B cell (primary cell): ENCODE results near the gene MAP3K9. TPM values are rescaled to one million over a fixed set of nuclear protein-coding genes. Genes with fewer than 3 reads are reported as not detected.

Experiments
- ATAC-seq: fragments of 200-7000 bp; cut with Tn5 transposase; one replicate; pipeline ENCODE4 v1.10.0; 2021; ENCODE audit warnings: low read depth, mild to moderate bottlenecking, moderate number of reproducible peaks, moderate library complexity
- CTCF ChIA-PET: fragments of 350-600 bp; sonication (Branson Sonifier 250); formaldehyde crosslinking; loops from one replicate; lab custom pipeline; 2021; ENCODE audit warnings: antibody characterized with exemption, inconsistent platforms; lab: Charles Lee
- POLR2A ChIA-PET: fragments of 350-600 bp; sonication (Branson Sonifier 250); formaldehyde crosslinking; loops from one replicate; lab custom pipeline; 2021; ENCODE audit warnings: antibody characterized with exemption; lab: Charles Lee
- DNase-seq: peaks from one replicate; pipeline ENCODE4 v3.0.0; 2013
- H2AFZ ChIP-seq: 2 replicates; pipeline ENCODE4 v1.6.1; 2012; ENCODE audit warnings: mild to moderate bottlenecking, low read depth, low read length; ENCODE audit not compliant: insufficient read depth, poor library complexity, severe bottlenecking
- H3K27ac ChIP-seq, 2 donors: 1 replicate in 1 of 2; 2 replicates in 1 of 2; pipeline ENCODE4 v1.5.1; 2012 to 2013; ENCODE audit warnings: low read length in 2 of 2, mild to moderate bottlenecking in 2 of 2, moderate library complexity in 1 of 2
- H3K27me3 ChIP-seq, 4 experiments: fragments of 200-600 bp in 1 of 4; sonication (generic) in 1 of 4; replicated peaks in 1 of 4; 1 replicate in 2 of 4; 2 replicates in 2 of 4; pipeline versions ENCODE4 v1.6.1 to v1.7.0; 2013 to 2016; ENCODE audit warnings: low read length in 3 of 4, mild to moderate bottlenecking in 2 of 4, mixed read lengths in 1 of 4, moderate library complexity in 1 of 4; ENCODE audit not compliant: insufficient read depth in 4 of 4, control insufficient read depth in 3 of 4; ENCODE audit errors: control extremely low read depth in 1 of 4
- H3K36me3 ChIP-seq, 2 experiments: replicated peaks in 1 of 2; 1 replicate in 1 of 2; 2 replicates in 1 of 2; pipeline versions ENCODE4 v1.6.1 to v1.7.1; 2013; ENCODE audit warnings: low read length in 1 of 2; ENCODE audit not compliant: insufficient read depth in 2 of 2, control insufficient read depth in 1 of 2; ENCODE audit errors: control extremely low read depth in 1 of 2, extremely low read depth in 1 of 2
- H3K4me1 ChIP-seq, 2 donors: fragments of 200-600 bp in 1 of 2; sonication (generic) in 1 of 2; 1 replicate in 1 of 2; 2 replicates in 1 of 2; pipeline versions ENCODE4 v1.5.1 to v1.6.1; 2013 to 2017; ENCODE audit warnings: low read length in 2 of 2; ENCODE audit not compliant: control insufficient read depth in 2 of 2, insufficient read depth in 2 of 2
- H3K4me2 ChIP-seq: replicated peaks from 2 replicates; pipeline ENCODE3; 2012; ENCODE audit warnings: mild to moderate bottlenecking, low read depth, low read length; ENCODE audit not compliant: poor library complexity, severe bottlenecking
- H3K4me3 ChIP-seq, 5 experiments: fragments of 200-600 bp in 1 of 5; sonication (generic) in 1 of 5; 1 replicate in 3 of 5; 2 replicates in 2 of 5; pipeline versions ENCODE4 v1.5.1 to v1.7.0; 2011 to 2016; ENCODE audit warnings: low read length in 4 of 5, mild to moderate bottlenecking in 4 of 5, low read depth in 2 of 5, control low read depth in 1 of 5, moderate library complexity in 1 of 5; ENCODE audit not compliant: insufficient read depth in 1 of 5; ENCODE audit errors: control extremely low read depth in 1 of 5, extremely low read depth in 1 of 5
- H3K79me2 ChIP-seq: fragments of 200-600 bp; sonication (generic); one replicate; pipeline ENCODE4 v1.6.0; 2016; ENCODE audit warnings: low read length; ENCODE audit not compliant: control insufficient read depth, insufficient read depth
- H3K9ac ChIP-seq: fragments of 200-600 bp; sonication (generic); 2 replicates; pipeline ENCODE4 v1.6.1; 2017; ENCODE audit warnings: mild to moderate bottlenecking, low read length, moderate library complexity
- H3K9me3 ChIP-seq, 3 donors: one replicate each; pipeline versions ENCODE4 v1.6.1 to v1.7.1; 2013; ENCODE audit warnings: low read length in 2 of 3; ENCODE audit not compliant: control insufficient read depth in 2 of 3, insufficient read depth in 1 of 3; ENCODE audit errors: control extremely low read depth in 1 of 3
- H4K20me1 ChIP-seq: 2 replicates; pipeline ENCODE4 v1.6.0; 2012; ENCODE audit warnings: mild to moderate bottlenecking, low read length; ENCODE audit not compliant: insufficient read depth, control insufficient read depth, poor library complexity, severe bottlenecking
- H3K27ac Mint-ChIP-seq: one replicate; pipeline ENCODE4 v1.8.0; 2021; ENCODE audit warnings: mixed read lengths
- H3K27me3 Mint-ChIP-seq: one replicate; pipeline ENCODE4 v1.8.0; 2021; ENCODE audit warnings: mixed read lengths
- H3K4me1 Mint-ChIP-seq: one replicate; pipeline ENCODE4 v1.8.0; 2021; ENCODE audit warnings: mixed read lengths
- H3K4me3 Mint-ChIP-seq: one replicate; pipeline ENCODE4 v1.8.0; 2021; ENCODE audit warnings: mixed read lengths
- H3K9me3 Mint-ChIP-seq: one replicate; pipeline ENCODE4 v1.8.0; 2022; ENCODE audit warnings: mixed read lengths; ENCODE audit not compliant: insufficient read depth
- CTCF ChIP-seq: fragments of 200-600 bp; IDR thresholded peaks from one replicate; pipeline ENCODE4 v1.8.0; 2022; ENCODE audit warnings: antibody characterized with exemption, mild to moderate bottlenecking
- EZH2 ChIP-seq: IDR thresholded peaks from 2 replicates; pipeline ENCODE4 v1.6.1; 2012; ENCODE audit warnings: borderline replicate concordance, low read depth, mild to moderate bottlenecking, moderate library complexity, low read length; ENCODE audit not compliant: insufficient read depth, poor library complexity, severe bottlenecking
- WGBS: methylation state at CpG from one replicate; pipeline ENCODE4 v1.1.5; 2013; ENCODE audit warnings: missing lambda C conversion rate; ENCODE audit not compliant: insufficient coverage; 5-methylcytosine and 5-hydroxymethylcytosine counted together
- intact Hi-C: fragments of 100-400 bp; cut with micrococcal nuclease; formaldehyde crosslinking; loops from one replicate; pipeline ENCODE4 v1.10.0; 2022
- polyA plus RNA-seq: library from polyadenylated mRNA; depleted of rRNA; stranded (reverse); fragments of >200 nt; gene quantifications from 2 replicates; pipeline ENCODE4 v1.2.3, GENCODE V29; 2012
- total RNA-seq, 2 donors: library from RNA; stranded (reverse); fragments of 120-200 nt in 1 of 2; gene quantifications; 1 replicate in 1 of 2; 2 replicates in 1 of 2; pipeline versions ENCODE4 v1.2.3 to v1.2.4, GENCODE V29; 2013 to 2022

Gene MAP3K9
- total and polyA plus RNA-seq, 2 donors (not counting 1 experiment from before 2014, with no cell fraction given) = 4.7 to 20.2 TPM

GRCh38 chr14:70700955-70701585 is 108.2 kb downstream of the MAP3K9 start:
- intact Hi-C loops = no loop called here
- Histone ChIP-seq H3K27ac (no peak overlapping the region), H3K4me2 (no peak overlapping the region), H3K9ac (no peak overlapping the region), H3K4me1 (no peaks in the 10 kb centered on the region), H4K20me1 (no peaks in the 10 kb centered on the region), H3K36me3 (no peaks in the 10 kb centered on the region), H2AFZ (no peak overlapping the region), H3K4me3 (no peak overlapping the region), H3K79me2 (no peaks in the 10 kb centered on the region), H3K27me3 (no peaks in the 10 kb centered on the region), H3K9me3 (no peaks in the 10 kb centered on the region)
- Mint-ChIP-seq H3K27me3 (no peaks in the 10 kb centered on the region), H3K27ac (no peak overlapping the region), H3K4me1 (no peaks in the 10 kb centered on the region), H3K9me3 (no peaks in the 10 kb centered on the region), H3K4me3 (no peak overlapping the region)
- ATAC-seq (no peak), DNase-seq (no peak)
- ChIA-PET CTCF (interaction anchor here (2.0 kb wide), 1 partner anchor 13 kb away, joined by 10 read pairs; no protein-coding TSS in a partner anchor), POLR2A (no interaction called here)
- WGBS = 96% methylated on average over 3 of the region's 4 CpGs
- TF ChIP-seq CTCF (no peak), EZH2 (no peak)

- ATAC-seq (no peak), DNase-seq (no peak)
- no peaks in the 10 kb centered on the region for H3K79me2 ChIP-seq
- H3K27me3 ChIP-seq = no peaks in the 10 kb centered on the region
- Mint-ChIP-seq H3K27ac (no peak overlapping the region), H3K4me1 (no peaks in the 10 kb centered on the region), H3K27me3 (no peaks in the 10 kb centered on the region), H3K9me3 (no peaks in the 10 kb centered on the region), H3K4me3 (no peak overlapping the region)
- TF ChIP-seq EZH2 = no peak
- TF ChIP-seq CTCF = no peak
- no peaks in the 10 kb centered on the region for H3K36me3 ChIP-seq
- no peak overlapping the region for H3K4me2 ChIP-seq
- no peak overlapping the region for H3K4me3 ChIP-seq
- CTCF ChIA-PET = no interaction called here
- H3K4me1 ChIP-seq = no peaks in the 10 kb centered on the region
- intact Hi-C loops = no loop called here
- no peak overlapping the region for H2AFZ ChIP-seq
- no peaks in the 10 kb centered on the region for H3K9me3 ChIP-seq
- POLR2A ChIA-PET = no interaction called here
- H3K9ac ChIP-seq = no peak overlapping the region
- H4K20me1 ChIP-seq = no peaks in the 10 kb centered on the region
- 93% methylated on average over 5 of the region's 5 CpGs for WGBS
- no peak overlapping the region for H3K27ac ChIP-seq
Observed at GRCh38 chr14:70699646-70700045, 109.7 kb downstream of the MAP3K9 start.
